GM12875 (cell line): ENCODE results near the gene KIAA0232.

Experiments
- H3K4me3 ChIP-seq: one replicate; pipeline ENCODE4 v1.5.1; 2011; ENCODE audit warnings: low read depth, low read length, control low read depth
- TF ChIP-seq, protein P1 (sequence below): IDR thresholded peaks from 2 replicates; pipeline ENCODE4 v1.5.1; 2011; ENCODE audit warnings: low read depth, mild to moderate bottlenecking, control low read depth, inconsistent platforms, low read length, moderate library complexity, borderline replicate concordance; ENCODE audit not compliant: insufficient read depth

Gene KIAA0232

GRCh38 chr4:6742507-6742906 is 40.0 kb upstream of the KIAA0232 start:
- TF ChIP-seq, protein P1, sequence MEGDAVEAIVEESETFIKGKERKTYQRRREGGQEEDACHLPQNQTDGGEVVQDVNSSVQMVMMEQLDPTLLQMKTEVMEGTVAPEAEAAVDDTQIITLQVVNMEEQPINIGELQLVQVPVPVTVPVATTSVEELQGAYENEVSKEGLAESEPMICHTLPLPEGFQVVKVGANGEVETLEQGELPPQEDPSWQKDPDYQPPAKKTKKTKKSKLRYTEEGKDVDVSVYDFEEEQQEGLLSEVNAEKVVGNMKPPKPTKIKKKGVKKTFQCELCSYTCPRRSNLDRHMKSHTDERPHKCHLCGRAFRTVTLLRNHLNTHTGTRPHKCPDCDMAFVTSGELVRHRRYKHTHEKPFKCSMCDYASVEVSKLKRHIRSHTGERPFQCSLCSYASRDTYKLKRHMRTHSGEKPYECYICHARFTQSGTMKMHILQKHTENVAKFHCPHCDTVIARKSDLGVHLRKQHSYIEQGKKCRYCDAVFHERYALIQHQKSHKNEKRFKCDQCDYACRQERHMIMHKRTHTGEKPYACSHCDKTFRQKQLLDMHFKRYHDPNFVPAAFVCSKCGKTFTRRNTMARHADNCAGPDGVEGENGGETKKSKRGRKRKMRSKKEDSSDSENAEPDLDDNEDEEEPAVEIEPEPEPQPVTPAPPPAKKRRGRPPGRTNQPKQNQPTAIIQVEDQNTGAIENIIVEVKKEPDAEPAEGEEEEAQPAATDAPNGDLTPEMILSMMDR: no peak
- no peak overlapping the region for H3K4me3 ChIP-seq

GRCh38 chr4:6742989-6743388 is 39.5 kb upstream of the KIAA0232 start:
- TF ChIP-seq, protein P1: no peak
- H3K4me3 ChIP-seq: no peak overlapping the region

DNA sequence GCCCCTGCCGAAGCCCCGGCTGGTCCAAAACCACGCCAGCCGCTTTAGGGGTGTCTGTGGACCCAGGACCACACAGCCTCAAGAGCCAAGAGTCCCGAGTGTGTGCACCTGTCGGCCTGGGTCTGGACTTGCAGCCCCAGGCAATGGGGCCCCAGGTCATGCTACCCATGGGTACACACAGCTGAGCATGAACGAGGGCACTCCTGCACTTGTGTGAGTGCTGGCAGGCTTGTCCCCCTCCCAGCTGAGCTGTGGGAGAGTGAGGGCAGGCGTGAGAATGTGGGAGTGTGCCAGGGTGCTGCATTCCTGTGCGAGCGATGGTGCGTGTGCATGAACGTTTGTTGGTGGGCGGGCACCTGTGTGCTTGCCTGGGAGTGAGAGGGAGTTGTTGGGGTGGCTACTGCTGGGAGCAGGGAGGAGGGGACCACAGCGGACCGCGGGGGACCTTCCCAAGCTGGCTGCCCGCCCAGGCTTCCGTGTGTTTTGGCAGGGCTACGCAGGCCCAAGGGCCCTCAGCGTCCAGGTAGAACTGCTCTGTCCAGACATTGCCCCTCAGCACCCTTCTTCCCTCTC is 35.7 kb upstream of the KIAA0232 start:
- no peak overlapping the region for H3K4me3 ChIP-seq
- TF ChIP-seq, protein P1: no peak

GRCh38 chr4:6747294-6748051 is 35.1 kb upstream of the KIAA0232 start:
- TF ChIP-seq, protein P1: no peak
- H3K4me3 ChIP-seq: no peak overlapping the region

DNA sequence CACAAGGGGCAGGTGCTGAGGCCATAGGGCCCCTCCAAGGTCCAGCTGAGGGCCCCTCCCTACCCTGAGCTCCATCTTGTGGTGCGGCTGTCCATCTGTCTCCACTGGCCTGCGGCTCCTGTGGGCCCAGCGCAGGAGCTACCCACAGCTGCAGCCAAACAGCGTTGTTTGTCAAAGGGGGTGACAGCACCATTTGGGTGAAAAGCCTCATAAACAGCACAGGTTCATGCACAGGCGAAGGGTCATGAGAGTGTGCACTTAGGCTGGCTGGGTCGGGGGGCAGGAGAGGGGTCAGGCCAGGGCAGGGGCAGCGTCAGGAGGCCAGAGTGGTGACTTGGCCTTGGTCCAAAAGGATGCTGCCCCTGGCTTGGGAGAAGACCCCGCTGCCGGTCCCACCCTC is 34.2 kb upstream of the KIAA0232 start:
- TF ChIP-seq, protein P1: no peak
- H3K4me3 ChIP-seq: no peak overlapping the region

DNA sequence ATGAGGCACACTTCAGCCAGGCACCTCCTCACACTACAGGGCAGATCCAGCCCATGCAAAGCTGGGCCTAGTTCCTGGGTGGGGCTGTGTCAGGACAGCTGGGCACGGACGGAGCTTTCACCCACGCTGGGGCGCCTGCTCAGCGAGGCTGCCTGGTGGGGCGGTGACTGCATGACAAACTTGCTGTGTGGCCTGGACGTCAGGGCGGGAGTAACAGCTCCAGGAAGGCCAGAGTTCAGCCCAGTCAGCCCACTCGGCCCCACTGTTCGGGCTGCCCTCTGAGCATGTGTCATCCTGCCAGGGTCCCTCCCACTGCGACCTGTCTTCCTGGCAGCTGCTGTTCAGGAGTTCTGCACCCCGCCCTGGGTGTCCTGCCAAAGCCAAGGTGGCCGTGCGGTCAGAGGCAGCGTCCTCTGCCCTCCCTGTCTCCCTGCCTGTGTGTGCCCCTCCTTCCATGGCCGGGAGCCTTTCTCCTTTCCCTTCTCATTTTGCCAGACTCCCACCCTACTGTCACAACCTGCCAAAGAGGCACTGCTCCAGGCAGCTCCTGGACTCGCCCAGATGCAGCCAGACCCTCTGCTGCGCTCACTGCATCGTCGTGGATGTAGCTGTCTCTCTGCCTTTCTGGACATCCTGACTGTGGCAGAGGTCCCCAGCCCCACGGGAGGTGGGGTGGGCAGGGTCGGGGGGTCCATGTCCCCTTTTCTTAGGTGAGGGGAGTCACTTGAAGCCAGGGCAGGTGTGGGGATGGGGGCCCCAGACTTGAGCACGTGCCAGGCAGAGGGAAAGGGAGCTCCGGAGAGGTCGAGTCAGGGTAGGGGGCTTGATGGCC is 33.0 kb upstream of the KIAA0232 start:
- TF ChIP-seq, protein P1: no peak
- H3K4me3 ChIP-seq: no peak overlapping the region
